Measurements from ENCODE around the gene SSH2.

DNA sequence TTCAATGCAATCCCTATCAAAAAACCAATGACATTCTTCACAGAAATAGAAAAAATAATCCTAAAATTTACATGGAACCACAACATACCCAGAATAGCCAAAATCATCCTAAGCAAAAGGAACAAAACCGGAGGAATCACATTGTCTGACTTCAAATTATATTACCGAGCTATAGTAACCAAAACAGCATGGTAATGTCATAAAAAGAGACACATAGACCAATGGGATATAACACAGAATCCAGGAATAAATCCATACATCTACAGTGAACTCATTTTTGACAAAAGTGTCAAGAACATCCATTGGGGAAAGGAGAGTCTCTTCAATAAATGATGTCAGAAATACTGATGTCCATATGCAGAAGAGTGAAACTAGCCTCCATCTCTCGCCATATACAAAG lies 201.5 kb downstream of the SSH2 start:
- TF ChIP-seq, protein P1, sequence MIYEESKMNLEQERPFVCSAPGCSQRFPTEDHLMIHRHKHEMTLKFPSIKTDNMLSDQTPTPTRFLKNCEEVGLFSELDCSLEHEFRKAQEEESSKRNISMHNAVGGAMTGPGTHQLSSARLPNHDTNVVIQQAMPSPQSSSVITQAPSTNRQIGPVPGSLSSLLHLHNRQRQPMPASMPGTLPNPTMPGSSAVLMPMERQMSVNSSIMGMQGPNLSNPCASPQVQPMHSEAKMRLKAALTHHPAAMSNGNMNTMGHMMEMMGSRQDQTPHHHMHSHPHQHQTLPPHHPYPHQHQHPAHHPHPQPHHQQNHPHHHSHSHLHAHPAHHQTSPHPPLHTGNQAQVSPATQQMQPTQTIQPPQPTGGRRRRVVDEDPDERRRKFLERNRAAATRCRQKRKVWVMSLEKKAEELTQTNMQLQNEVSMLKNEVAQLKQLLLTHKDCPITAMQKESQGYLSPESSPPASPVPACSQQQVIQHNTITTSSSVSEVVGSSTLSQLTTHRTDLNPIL (CRISPR knock-in tag; IDR thresholded peaks at IDR 0.05; ENCODE audit: low read depth) = no peak
- TF ChIP-seq, protein P2, sequence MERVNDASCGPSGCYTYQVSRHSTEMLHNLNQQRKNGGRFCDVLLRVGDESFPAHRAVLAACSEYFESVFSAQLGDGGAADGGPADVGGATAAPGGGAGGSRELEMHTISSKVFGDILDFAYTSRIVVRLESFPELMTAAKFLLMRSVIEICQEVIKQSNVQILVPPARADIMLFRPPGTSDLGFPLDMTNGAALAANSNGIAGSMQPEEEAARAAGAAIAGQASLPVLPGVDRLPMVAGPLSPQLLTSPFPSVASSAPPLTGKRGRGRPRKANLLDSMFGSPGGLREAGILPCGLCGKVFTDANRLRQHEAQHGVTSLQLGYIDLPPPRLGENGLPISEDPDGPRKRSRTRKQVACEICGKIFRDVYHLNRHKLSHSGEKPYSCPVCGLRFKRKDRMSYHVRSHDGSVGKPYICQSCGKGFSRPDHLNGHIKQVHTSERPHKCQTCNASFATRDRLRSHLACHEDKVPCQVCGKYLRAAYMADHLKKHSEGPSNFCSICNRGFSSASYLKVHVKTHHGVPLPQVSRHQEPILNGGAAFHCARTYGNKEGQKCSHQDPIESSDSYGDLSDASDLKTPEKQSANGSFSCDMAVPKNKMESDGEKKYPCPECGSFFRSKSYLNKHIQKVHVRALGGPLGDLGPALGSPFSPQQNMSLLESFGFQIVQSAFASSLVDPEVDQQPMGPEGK (CRISPR knock-in tag; IDR thresholded peaks at IDR 0.05; ENCODE audit: borderline replicate concordance) = no peak
- TF ChIP-seq ZNF70 (CRISPR knock-in tag; IDR thresholded peaks at IDR 0.05) = no peak
- TF ChIP-seq ZFP30 (CRISPR knock-in tag; IDR thresholded peaks at IDR 0.05) = no peak
- TF ChIP-seq, protein P3, sequence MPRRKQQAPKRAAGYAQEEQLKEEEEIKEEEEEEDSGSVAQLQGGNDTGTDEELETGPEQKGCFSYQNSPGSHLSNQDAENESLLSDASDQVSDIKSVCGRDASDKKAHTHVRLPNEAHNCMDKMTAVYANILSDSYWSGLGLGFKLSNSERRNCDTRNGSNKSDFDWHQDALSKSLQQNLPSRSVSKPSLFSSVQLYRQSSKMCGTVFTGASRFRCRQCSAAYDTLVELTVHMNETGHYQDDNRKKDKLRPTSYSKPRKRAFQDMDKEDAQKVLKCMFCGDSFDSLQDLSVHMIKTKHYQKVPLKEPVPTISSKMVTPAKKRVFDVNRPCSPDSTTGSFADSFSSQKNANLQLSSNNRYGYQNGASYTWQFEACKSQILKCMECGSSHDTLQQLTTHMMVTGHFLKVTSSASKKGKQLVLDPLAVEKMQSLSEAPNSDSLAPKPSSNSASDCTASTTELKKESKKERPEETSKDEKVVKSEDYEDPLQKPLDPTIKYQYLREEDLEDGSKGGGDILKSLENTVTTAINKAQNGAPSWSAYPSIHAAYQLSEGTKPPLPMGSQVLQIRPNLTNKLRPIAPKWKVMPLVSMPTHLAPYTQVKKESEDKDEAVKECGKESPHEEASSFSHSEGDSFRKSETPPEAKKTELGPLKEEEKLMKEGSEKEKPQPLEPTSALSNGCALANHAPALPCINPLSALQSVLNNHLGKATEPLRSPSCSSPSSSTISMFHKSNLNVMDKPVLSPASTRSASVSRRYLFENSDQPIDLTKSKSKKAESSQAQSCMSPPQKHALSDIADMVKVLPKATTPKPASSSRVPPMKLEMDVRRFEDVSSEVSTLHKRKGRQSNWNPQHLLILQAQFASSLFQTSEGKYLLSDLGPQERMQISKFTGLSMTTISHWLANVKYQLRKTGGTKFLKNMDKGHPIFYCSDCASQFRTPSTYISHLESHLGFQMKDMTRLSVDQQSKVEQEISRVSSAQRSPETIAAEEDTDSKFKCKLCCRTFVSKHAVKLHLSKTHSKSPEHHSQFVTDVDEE (CRISPR knock-in tag; IDR thresholded peaks at IDR 0.05) = no peak
- no peak for TF ChIP-seq ZFP3 (CRISPR knock-in tag; IDR thresholded peaks at IDR 0.05)
